Stomach (tissue), 4 donors: ENCODE data around the gene TPRN.

Experiments used
- CTCF ChIP-seq, 7 experiments: fragments of 450-650 bp in 4 of 7; fragments of 200-600 bp in 3 of 7; sonication (generic) in 3 of 7; IDR thresholded peaks; one replicate each; pipeline ENCODE4 v1.5.1; 2016 to 2019; ENCODE audit warnings: antibody characterized with exemption in 7 of 7, control low read depth in 2 of 7, mild to moderate bottlenecking in 1 of 7
- EP300 ChIP-seq: sonication (generic); formaldehyde crosslinking; IDR thresholded peaks from one replicate; pipeline ENCODE4 v1.6.1; 2017; ENCODE audit warnings: antibody characterized with exemption
- POLR2AphosphoS5 ChIP-seq, 3 donors: sonication (generic); formaldehyde crosslinking; IDR thresholded peaks; one replicate each; pipeline ENCODE4 v1.6.1; 2016; ENCODE audit warnings: antibody characterized with exemption in 3 of 3

- TF ChIP-seq EP300 (no peak), CTCF (IDR thresholded peaks at IDR 0.05) (peak in 3 of 7 experiments; percentile 6 to 40 (median 9)), POLR2AphosphoS5 (IDR thresholded peaks at IDR 0.05) (no peak)
Observed at GRCh38 chr9:137162505-137163364, 37.8 kb downstream of the TPRN start.
